Sigmoid colon (tissue), 7 donors: ENCODE measurements around the gene TPSB2. TPM values are rescaled to one million over a fixed set of nuclear protein-coding genes. Genes with fewer than 3 reads are reported as not detected.

Source experiments
- DNase-seq: peaks from one replicate; pipeline ENCODE4 v3.0.0-alpha.2; 2019
- H3K27ac ChIP-seq, 4 donors: fragments of 200-600 bp; sonication (generic); one replicate each; pipeline ENCODE4 v1.5.1; 2016 to 2019; ENCODE audit warnings: mild to moderate bottlenecking in 1 of 4
- H3K27me3 ChIP-seq, 3 donors: fragments of 200-600 bp; sonication (generic); one replicate each; pipeline ENCODE4 v1.5.1; 2019; ENCODE audit warnings: mild to moderate bottlenecking in 1 of 3
- H3K36me3 ChIP-seq, 4 donors: fragments of 200-600 bp; sonication (generic); one replicate each; pipeline ENCODE4 v1.5.1; 2016 to 2019
- H3K4me1 ChIP-seq, 4 donors: fragments of 200-600 bp; sonication (generic); one replicate each; pipeline ENCODE4 v1.5.1; 2017 to 2019
- H3K4me3 ChIP-seq, 4 donors: fragments of 200-600 bp; sonication (generic); one replicate each; pipeline ENCODE4 v1.5.1; 2017 to 2019; ENCODE audit warnings: mild to moderate bottlenecking in 2 of 4, moderate library complexity in 1 of 4
- H3K9me3 ChIP-seq, 4 donors: fragments of 200-600 bp in 3 of 4; sonication (generic) in 3 of 4; one replicate each; pipeline versions ENCODE4 v1.5.1 to v1.6.1; 2013 to 2019
- CTCF ChIP-seq, 4 experiments: fragments of 450-650 bp in 3 of 4; fragments of 200-600 bp in 1 of 4; IDR thresholded peaks; one replicate each; pipeline ENCODE4 v1.5.1; 2016 to 2019; ENCODE audit warnings: antibody characterized with exemption in 4 of 4, mild to moderate bottlenecking in 3 of 4, moderate library complexity in 2 of 4
- EP300 ChIP-seq, 4 donors: sonication (generic); formaldehyde crosslinking; IDR thresholded peaks; one replicate each; pipeline ENCODE4 v1.6.1; 2017; ENCODE audit warnings: antibody characterized with exemption in 4 of 4
- POLR2A ChIP-seq, 2 donors: fragments of 450-650 bp; IDR thresholded peaks; one replicate each; pipeline ENCODE4 v1.6.1; 2016; ENCODE audit warnings: antibody characterized with exemption in 2 of 2, mild to moderate bottlenecking in 2 of 2, moderate library complexity in 2 of 2
- POLR2AphosphoS5 ChIP-seq, 4 donors: sonication (generic); formaldehyde crosslinking; IDR thresholded peaks; one replicate each; pipeline ENCODE4 v1.6.1; 2017; ENCODE audit warnings: antibody characterized with exemption in 4 of 4
- WGBS, 2 donors: extraction: QIAGEN DNeasy Blood & Tissue Kit; methylation state at CpG; one replicate each; pipeline ENCODE4 v1.1.7; 2013; 5-methylcytosine and 5-hydroxymethylcytosine counted together
- intact Hi-C: fragments of 100-400 bp; cut with DNase I; formaldehyde crosslinking; loops from one replicate; pipeline ENCODE4 v1.15.1; 2023
- polyA plus RNA-seq, 3 donors: library from polyadenylated mRNA; stranded (reverse); fragments of 200-250 nt; gene quantifications; one replicate each; pipeline ENCODE4 v1.2.3, GENCODE V29; 2013
- total RNA-seq, 4 donors: library from RNA; depleted of rRNA; stranded (reverse); fragments of >200 nt; gene quantifications; one replicate each; pipeline ENCODE4 v1.1.0, GENCODE V29; 2016
- donor health status: healthy with polysubstance abuse.
- donor health status: Bipolar disorder and iron deficiency.
- donor health status: healthy.

TPSB2 gene
- total and polyA plus RNA-seq, 7 donors, result 7.9 to 182 (median 13.3) TPM

- TF ChIP-seq POLR2AphosphoS5 (IDR thresholded peaks at IDR 0.05), result no peak
- TF ChIP-seq CTCF (IDR thresholded peaks at IDR 0.05), result no peak
- TF ChIP-seq EP300 (IDR thresholded peaks at IDR 0.05), result no peak
- Histone ChIP-seq H3K4me1 (peaks cover 0 to 8% (median 6%) of the 10 kb centered on the region in 4 donors), H3K9me3 (no peaks in the 10 kb centered on the region), H3K4me3 (no peak overlapping the region), H3K36me3 (no peaks in the 10 kb centered on the region), H3K27ac (no peak overlapping the region), H3K27me3 (peaks cover 0 to 37% (median 19%) of the 10 kb centered on the region in 3 donors)
- intact Hi-C loops, result no loop called here
- 66 to 79% methylated on average over 14 of the region's 14 CpGs for WGBS, 2 donors
- DNase-seq, result no peak
Observed at GRCh38 chr16:1276580-1276878, 46.5 kb upstream of the TPSB2 start.

GRCh38 chr16:1275791-1276579 lies 46.0 kb upstream of the TPSB2 start:
- H3K36me3 ChIP-seq, result no peaks in the 10 kb centered on the region
- peaks cover 0 to 37% (median 19%) of the 10 kb centered on the region in 3 donors for H3K27me3 ChIP-seq
- no peaks in the 10 kb centered on the region for H3K9me3 ChIP-seq
- no peak overlapping the region for H3K4me3 ChIP-seq
- no peak overlapping the region for H3K27ac ChIP-seq
- peaks cover 0 to 11% (median 9%) of the 10 kb centered on the region in 4 donors for H3K4me1 ChIP-seq
- TF ChIP-seq CTCF (IDR thresholded peaks at IDR 0.05) (no peak), EP300 (IDR thresholded peaks at IDR 0.05) (no peak), POLR2AphosphoS5 (IDR thresholded peaks at IDR 0.05) (no peak), POLR2A (IDR thresholded peaks at IDR 0.05) (no peak)
- no peak for DNase-seq
- WGBS, 2 donors, result 62 to 76% methylated on average over 30 of the region's 30 CpGs
- intact Hi-C loops, result no loop called here

- Histone ChIP-seq H3K4me3 (no peak overlapping the region), H3K4me1 (peaks cover 0 to 11% (median 9%) of the 10 kb centered on the region in 4 donors), H3K9me3 (no peaks in the 10 kb centered on the region), H3K36me3 (no peaks in the 10 kb centered on the region), H3K27me3 (peaks cover 0 to 37% (median 19%) of the 10 kb centered on the region in 3 donors), H3K27ac (no peak overlapping the region)
- no peak for TF ChIP-seq POLR2AphosphoS5 (IDR thresholded peaks at IDR 0.05)
- TF ChIP-seq CTCF (IDR thresholded peaks at IDR 0.05), result no peak
- no peak for DNase-seq
- WGBS, 2 donors, result 86 to 90% methylated on average over 7 of the region's 7 CpGs
- intact Hi-C loops, result no loop called here
Observed at GRCh38 chr16:1274767-1275166, 44.8 kb upstream of the TPSB2 start.

- H3K27me3 ChIP-seq, result peaks cover 0 to 32% (median 19%) of the 10 kb centered on the region in 3 donors
- no peaks in the 10 kb centered on the region for H3K36me3 ChIP-seq
- 86 to 91% methylated on average over 15 of the region's 15 CpGs for WGBS, 2 donors
- no peak for DNase-seq
- H3K27ac ChIP-seq, result no peak overlapping the region
- TF ChIP-seq EP300 (IDR thresholded peaks at IDR 0.05) (no peak), CTCF (IDR thresholded peaks at IDR 0.05) (no peak), POLR2AphosphoS5 (IDR thresholded peaks at IDR 0.05) (no peak), POLR2A (IDR thresholded peaks at IDR 0.05) (no peak)
- no peaks in the 10 kb centered on the region for H3K9me3 ChIP-seq
- intact Hi-C loops, result no loop called here
- no peak overlapping the region for H3K4me3 ChIP-seq
- peaks cover 0 to 11% (median 9%) of the 10 kb centered on the region in 4 donors for H3K4me1 ChIP-seq
Observed at GRCh38 chr16:1273816-1274215, 43.8 kb upstream of the TPSB2 start.
